Natural killer cell (primary cell): ENCODE results near the gene PAPSS2. TPM values are rescaled to one million over a fixed set of nuclear protein-coding genes. Genes with fewer than 3 reads are reported as not detected.

ENCODE experiments used
- ATAC-seq, 3 donors: fragments of 150-1000 bp in 2 of 3; fragments of 200-7000 bp in 1 of 3; cut with Tn5 transposase; 1 replicate in 1 of 3; 2 replicates in 2 of 3; pipeline ENCODE4 v1.10.0; 2021; ENCODE audit warnings: mild to moderate bottlenecking in 2 of 3, moderate library complexity in 2 of 3
- DNase-seq, 2 donors: peaks; one replicate each; pipeline versions ENCODE4 v3.0.0 to v3.0.0-alpha.2; 2013 to 2021; ENCODE audit warnings: mixed read lengths in 1 of 2
- H3K27ac ChIP-seq: one replicate; pipeline ENCODE4 v1.5.1; 2013; ENCODE audit warnings: mild to moderate bottlenecking, low read length
- H3K27me3 ChIP-seq: one replicate; pipeline ENCODE4 v1.6.1; 2013; ENCODE audit warnings: low read length; ENCODE audit not compliant: control insufficient read depth, insufficient read depth
- H3K36me3 ChIP-seq: one replicate; pipeline ENCODE4 v1.6.1; 2013; ENCODE audit warnings: low read length; ENCODE audit not compliant: control insufficient read depth, insufficient read depth
- H3K4me1 ChIP-seq: one replicate; pipeline ENCODE4 v1.6.1; 2013; ENCODE audit warnings: low read length; ENCODE audit not compliant: control insufficient read depth, insufficient read depth
- H3K4me3 ChIP-seq: one replicate; pipeline ENCODE4 v1.5.1; 2013; ENCODE audit warnings: low read length
- H3K9me3 ChIP-seq: one replicate; pipeline ENCODE4 v1.6.1; 2013; ENCODE audit warnings: low read length; ENCODE audit not compliant: control insufficient read depth, insufficient read depth
- H3K27ac Mint-ChIP-seq, 2 donors: one replicate each; pipeline ENCODE4 v1.8.0; 2022; ENCODE audit warnings: mild to moderate bottlenecking in 2 of 2, mixed read lengths in 2 of 2, moderate library complexity in 1 of 2
- H3K27me3 Mint-ChIP-seq, 2 donors: one replicate each; pipeline ENCODE4 v1.8.0; 2022; ENCODE audit warnings: low read depth in 2 of 2, mixed read lengths in 2 of 2
- H3K36me3 Mint-ChIP-seq: one replicate; pipeline ENCODE4 v1.8.0; 2022; ENCODE audit warnings: mixed read lengths
- H3K4me1 Mint-ChIP-seq, 2 donors: one replicate each; pipeline ENCODE4 v1.8.0; 2022; ENCODE audit warnings: mixed read lengths in 2 of 2
- H3K4me3 Mint-ChIP-seq: one replicate; pipeline ENCODE4 v1.8.0; 2022; ENCODE audit warnings: mild to moderate bottlenecking, moderate library complexity, mixed read lengths
- H3K9me3 Mint-ChIP-seq, 2 donors: one replicate each; pipeline ENCODE4 v1.8.0; 2022; ENCODE audit warnings: mixed read lengths in 2 of 2
- WGBS: methylation state at CpG from one replicate; pipeline ENCODE4 v1.1.7; 2013; ENCODE audit warnings: missing lambda C conversion rate; ENCODE audit not compliant: insufficient coverage; 5-methylcytosine and 5-hydroxymethylcytosine counted together
- intact Hi-C: fragments of 100-400 bp; cut with micrococcal nuclease; formaldehyde crosslinking; loops from one replicate; pipeline ENCODE4 v1.14.2; 2022
- total RNA-seq, 4 donors: library from RNA; stranded (reverse); fragments of 120-200 nt in 1 of 4; gene quantifications; one replicate each; pipeline versions ENCODE4 v1.2.3 to v1.2.4, GENCODE V29; 2013 to 2022
- TF ChIP-seq, protein P1 (sequence below): fragments of 200-600 bp; IDR thresholded peaks from one replicate; pipeline ENCODE4 v1.8.0; 2022; ENCODE audit warnings: antibody characterized with exemption

PAPSS2 gene
- total RNA-seq, 3 donors from 2014 or later (not counting 1 experiment from before 2014, with no cell fraction given) = 0.13 to 1.1 TPM; not detected in 1

GRCh38 chr10:87776328-87776727, 116.7 kb downstream of the PAPSS2 start:
- peaks cover 0 to 5% of the 10 kb centered on the region in 2 donors for H3K4me1 Mint-ChIP-seq
- DNase-seq (no peak), ATAC-seq (no peak)
- Histone ChIP-seq H3K4me1 (no peaks in the 10 kb centered on the region), H3K9me3 (no peaks in the 10 kb centered on the region), H3K36me3 (peaks cover 35% of the 10 kb centered on the region), H3K27me3 (no peaks in the 10 kb centered on the region), H3K4me3 (no peak overlapping the region), H3K27ac (no peak overlapping the region)
- TF ChIP-seq, protein P1, sequence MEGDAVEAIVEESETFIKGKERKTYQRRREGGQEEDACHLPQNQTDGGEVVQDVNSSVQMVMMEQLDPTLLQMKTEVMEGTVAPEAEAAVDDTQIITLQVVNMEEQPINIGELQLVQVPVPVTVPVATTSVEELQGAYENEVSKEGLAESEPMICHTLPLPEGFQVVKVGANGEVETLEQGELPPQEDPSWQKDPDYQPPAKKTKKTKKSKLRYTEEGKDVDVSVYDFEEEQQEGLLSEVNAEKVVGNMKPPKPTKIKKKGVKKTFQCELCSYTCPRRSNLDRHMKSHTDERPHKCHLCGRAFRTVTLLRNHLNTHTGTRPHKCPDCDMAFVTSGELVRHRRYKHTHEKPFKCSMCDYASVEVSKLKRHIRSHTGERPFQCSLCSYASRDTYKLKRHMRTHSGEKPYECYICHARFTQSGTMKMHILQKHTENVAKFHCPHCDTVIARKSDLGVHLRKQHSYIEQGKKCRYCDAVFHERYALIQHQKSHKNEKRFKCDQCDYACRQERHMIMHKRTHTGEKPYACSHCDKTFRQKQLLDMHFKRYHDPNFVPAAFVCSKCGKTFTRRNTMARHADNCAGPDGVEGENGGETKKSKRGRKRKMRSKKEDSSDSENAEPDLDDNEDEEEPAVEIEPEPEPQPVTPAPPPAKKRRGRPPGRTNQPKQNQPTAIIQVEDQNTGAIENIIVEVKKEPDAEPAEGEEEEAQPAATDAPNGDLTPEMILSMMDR = no peak
- intact Hi-C loops = loop anchor here (10.0 kb wide), 1 partner anchor 122 kb away; the partner anchor contains the start of gene PAPSS2
- WGBS = 99% methylated on average over 6 of the region's 6 CpGs
- no peaks in the 10 kb centered on the region for H3K27me3 Mint-ChIP-seq
- H3K4me3 Mint-ChIP-seq = no peak overlapping the region
- no peaks in the 10 kb centered on the region for H3K9me3 Mint-ChIP-seq
- H3K36me3 Mint-ChIP-seq = no peaks in the 10 kb centered on the region
- H3K27ac Mint-ChIP-seq = peak overlapping the region in 1 of 2 donors; percentile 12

DNA sequence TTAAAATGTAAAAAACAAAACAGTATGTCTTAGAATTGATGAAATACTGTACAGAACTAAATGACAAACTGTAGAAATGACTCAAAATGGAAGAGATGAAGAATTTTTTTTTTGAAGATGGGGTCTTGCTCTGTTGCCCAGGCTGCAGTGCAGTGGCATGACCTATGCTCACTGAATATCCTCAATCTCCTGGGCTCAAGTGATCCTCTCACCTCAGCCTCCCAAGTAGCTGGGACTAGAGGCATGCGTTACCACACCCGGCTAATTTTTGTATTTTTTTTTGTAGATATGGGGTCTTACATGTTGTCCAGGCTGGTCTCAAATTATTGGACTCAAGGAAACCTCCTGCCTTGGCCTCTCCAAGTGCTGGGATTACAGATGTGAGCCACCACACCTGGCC, 121.9 kb downstream of the PAPSS2 start:
- no peaks in the 10 kb centered on the region for H3K36me3 Mint-ChIP-seq
- no peak overlapping the region for H3K27ac Mint-ChIP-seq

GRCh38 chr10:87782721-87783120, 123.0 kb downstream of the PAPSS2 start:
- no peak for ATAC-seq
- Histone ChIP-seq H3K27ac (no peak overlapping the region), H3K4me3 (no peak overlapping the region), H3K27me3 (no peaks in the 10 kb centered on the region), H3K4me1 (no peaks in the 10 kb centered on the region), H3K36me3 (peaks cover 38% of the 10 kb centered on the region), H3K9me3 (no peaks in the 10 kb centered on the region)
- intact Hi-C loops = no loop called here
- H3K4me3 Mint-ChIP-seq = no peak overlapping the region
- H3K4me1 Mint-ChIP-seq = peaks cover 4 to 5% of the 10 kb centered on the region in 2 donors
- TF ChIP-seq, protein P1 = no peak
- no peaks in the 10 kb centered on the region for H3K36me3 Mint-ChIP-seq
- DNase-seq = no peak
- H3K9me3 Mint-ChIP-seq = no peaks in the 10 kb centered on the region
- H3K27me3 Mint-ChIP-seq = no peaks in the 10 kb centered on the region
- WGBS = 96% methylated on average over 5 of the region's 6 CpGs
- H3K27ac Mint-ChIP-seq = no peak overlapping the region

More for the DNA sequence above, 121.9 kb downstream of the PAPSS2 start:
- Histone ChIP-seq H3K27me3 (no peaks in the 10 kb centered on the region), H3K27ac (no peak overlapping the region), H3K9me3 (no peaks in the 10 kb centered on the region), H3K4me3 (no peak overlapping the region), H3K36me3 (peaks cover 36% of the 10 kb centered on the region), H3K4me1 (no peaks in the 10 kb centered on the region)
- TF ChIP-seq, protein P1 = no peak
- DNase-seq (no peak), ATAC-seq (no peak)
- Mint-ChIP-seq H3K9me3 (no peaks in the 10 kb centered on the region), H3K4me1 (peaks cover 4 to 5% of the 10 kb centered on the region in 2 donors), H3K4me3 (no peak overlapping the region), H3K27me3 (no peaks in the 10 kb centered on the region)
- intact Hi-C loops = no loop called here
- WGBS = 100% methylated on average over 2 of the region's 2 CpGs

GRCh38 chr10:87786421-87786820, 126.7 kb downstream of the PAPSS2 start:
- H3K4me3 ChIP-seq = no peak overlapping the region
- ATAC-seq (no peak), DNase-seq (no peak)
- Mint-ChIP-seq H3K4me1 (peaks cover 4 to 9% of the 10 kb centered on the region in 2 donors), H3K27ac (no peak overlapping the region), H3K36me3 (no peaks in the 10 kb centered on the region), H3K27me3 (no peaks in the 10 kb centered on the region), H3K9me3 (no peaks in the 10 kb centered on the region), H3K4me3 (no peak overlapping the region)
- no peaks in the 10 kb centered on the region for H3K9me3 ChIP-seq
- peaks cover 46% of the 10 kb centered on the region for H3K36me3 ChIP-seq
- H3K27me3 ChIP-seq = no peaks in the 10 kb centered on the region
- WGBS = 98% methylated on average over 6 of the region's 7 CpGs
- no peaks in the 10 kb centered on the region for H3K4me1 ChIP-seq
- intact Hi-C loops = no loop called here
- TF ChIP-seq, protein P1 = no peak
- H3K27ac ChIP-seq = no peak overlapping the region
